Fibroblast of lung (primary cell): ENCODE measurements around the gene OTOP2. TPM values are rescaled to one million over a fixed set of nuclear protein-coding genes. Genes with fewer than 3 reads are reported as not detected.

Experiments used
- DNase-seq, 2 donors: peaks; one replicate each; pipeline versions ENCODE4 v3.0.0 to v3.0.0-alpha.2; 2010; ENCODE audit warnings: low read depth in 2 of 2
- H2AFZ ChIP-seq: 2 replicates; pipeline ENCODE4 v1.5.1; 2012; ENCODE audit warnings: low read length, control low read depth, inconsistent platforms
- H3K27ac ChIP-seq: 2 replicates; pipeline ENCODE4 v1.5.1; 2011; ENCODE audit warnings: low read length, control low read depth; ENCODE audit not compliant: insufficient read depth
- H3K27me3 ChIP-seq: 2 replicates; pipeline ENCODE4 v1.5.1; 2011; ENCODE audit warnings: mild to moderate bottlenecking, low read length; ENCODE audit not compliant: control insufficient read depth, insufficient read depth
- H3K36me3 ChIP-seq: 2 replicates; pipeline ENCODE4 v1.5.1; 2011; ENCODE audit warnings: low read length; ENCODE audit not compliant: control insufficient read depth, insufficient read depth
- H3K4me1 ChIP-seq: 2 replicates; pipeline ENCODE4 v1.5.1; 2011; ENCODE audit warnings: low read length; ENCODE audit not compliant: control insufficient read depth, insufficient read depth; ENCODE audit errors: extremely low read depth
- H3K4me2 ChIP-seq: 2 replicates; pipeline ENCODE4 v1.5.1; 2011; ENCODE audit warnings: low read length, control low read depth; ENCODE audit not compliant: insufficient read depth; ENCODE audit errors: extremely low read depth
- H3K4me3 ChIP-seq, 4 experiments: fragments of 200-600 bp in 1 of 4; sonication (generic) in 1 of 4; replicated peaks in 1 of 4; 2 replicates each; pipeline ENCODE4 v1.5.1; 2011 to 2016; ENCODE audit warnings: low read length in 4 of 4, low read depth in 3 of 4, mild to moderate bottlenecking in 3 of 4, control low read depth in 2 of 4, inconsistent platforms in 1 of 4, mixed read lengths in 1 of 4; ENCODE audit not compliant: insufficient read depth in 1 of 4; ENCODE audit errors: control extremely low read depth in 1 of 4
- H3K79me2 ChIP-seq: 2 replicates; pipeline ENCODE4 v1.5.1; 2012; ENCODE audit warnings: mild to moderate bottlenecking, low read length, inconsistent platforms; ENCODE audit not compliant: control insufficient read depth, insufficient read depth
- H3K9ac ChIP-seq: 2 replicates; pipeline ENCODE4 v1.5.1; 2011; ENCODE audit warnings: mild to moderate bottlenecking, low read length, control low read depth; ENCODE audit not compliant: insufficient read depth
- H3K9me3 ChIP-seq: 2 replicates; pipeline ENCODE4 v1.5.1; 2012; ENCODE audit warnings: low read depth, low read length; ENCODE audit not compliant: control insufficient read depth, insufficient read depth
- H4K20me1 ChIP-seq: 2 replicates; pipeline ENCODE4 v1.5.1; 2011; ENCODE audit warnings: low read length; ENCODE audit not compliant: control insufficient read depth, insufficient read depth; ENCODE audit errors: extremely low read depth
- EZH2 ChIP-seq: IDR thresholded peaks from 2 replicates; pipeline ENCODE4 v1.5.1; 2012; ENCODE audit warnings: low read length, control low read depth, mild to moderate bottlenecking; ENCODE audit errors: missing control alignments
- polyA plus RNA-seq, 2 donors: library from polyadenylated mRNA; depleted of rRNA in 1 of 2; stranded (reverse) in 1 of 2; unstranded in 1 of 2; fragments of >200 nt; gene quantifications; 2 replicates each; pipeline ENCODE4 v1.2.1, GENCODE V29; 2011 to 2012; ENCODE audit warnings: missing spikeins in 1 of 2
- total RNA-seq: library from RNA; depleted of rRNA; stranded (reverse); fragments of >200 nt; gene quantifications from 2 replicates; pipeline ENCODE4 v1.2.1, GENCODE V29; 2014
- TF ChIP-seq, protein P1 (sequence below), 2 donors: IDR thresholded peaks in 1 of 2; conservative IDR thresholded peaks in 1 of 2; 1 replicate in 1 of 2; 2 replicates in 1 of 2; pipeline ENCODE4 v1.5.1; 2011 to 2012; ENCODE audit warnings: low read length in 2 of 2, control low read depth in 1 of 2, inconsistent platforms in 1 of 2, low read depth in 1 of 2, mild to moderate bottlenecking in 1 of 2

The OTOP2 gene
- total and polyA plus RNA-seq, 2 donors (not counting 1 experiment from before 2014, with no cell fraction given), result not detected

DNA sequence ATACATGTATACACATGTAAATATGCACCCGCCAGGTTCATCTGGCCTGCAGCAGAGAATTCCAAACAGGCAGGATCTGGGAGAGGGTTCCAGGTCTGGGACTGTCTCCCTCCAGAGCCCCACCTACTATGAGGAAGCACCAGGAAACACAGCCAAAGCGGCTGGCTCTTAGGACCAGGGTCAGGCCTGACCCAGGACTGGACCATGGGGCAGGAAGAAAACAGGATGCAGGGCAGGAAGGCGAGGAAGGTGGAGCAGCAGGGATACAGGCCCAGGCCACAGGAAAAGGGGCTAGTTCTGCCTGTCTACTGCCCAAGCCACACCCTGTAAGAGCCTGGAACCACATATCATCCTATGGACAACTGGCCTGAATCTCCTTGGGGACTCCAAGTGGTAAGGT, 46.3 kb downstream of the OTOP2 start:
- DNase-seq, result no peak
- Histone ChIP-seq H4K20me1 (no peaks in the 10 kb centered on the region), H3K4me2 (no peak overlapping the region), H3K9me3 (no peaks in the 10 kb centered on the region), H3K36me3 (no peaks in the 10 kb centered on the region), H2AFZ (no peak overlapping the region), H3K4me3 (no peak overlapping the region), H3K4me1 (no peaks in the 10 kb centered on the region), H3K27me3 (peaks cover 27% of the 10 kb centered on the region), H3K79me2 (no peaks in the 10 kb centered on the region), H3K27ac (no peak overlapping the region), H3K9ac (no peak overlapping the region)
- TF ChIP-seq, protein P1, sequence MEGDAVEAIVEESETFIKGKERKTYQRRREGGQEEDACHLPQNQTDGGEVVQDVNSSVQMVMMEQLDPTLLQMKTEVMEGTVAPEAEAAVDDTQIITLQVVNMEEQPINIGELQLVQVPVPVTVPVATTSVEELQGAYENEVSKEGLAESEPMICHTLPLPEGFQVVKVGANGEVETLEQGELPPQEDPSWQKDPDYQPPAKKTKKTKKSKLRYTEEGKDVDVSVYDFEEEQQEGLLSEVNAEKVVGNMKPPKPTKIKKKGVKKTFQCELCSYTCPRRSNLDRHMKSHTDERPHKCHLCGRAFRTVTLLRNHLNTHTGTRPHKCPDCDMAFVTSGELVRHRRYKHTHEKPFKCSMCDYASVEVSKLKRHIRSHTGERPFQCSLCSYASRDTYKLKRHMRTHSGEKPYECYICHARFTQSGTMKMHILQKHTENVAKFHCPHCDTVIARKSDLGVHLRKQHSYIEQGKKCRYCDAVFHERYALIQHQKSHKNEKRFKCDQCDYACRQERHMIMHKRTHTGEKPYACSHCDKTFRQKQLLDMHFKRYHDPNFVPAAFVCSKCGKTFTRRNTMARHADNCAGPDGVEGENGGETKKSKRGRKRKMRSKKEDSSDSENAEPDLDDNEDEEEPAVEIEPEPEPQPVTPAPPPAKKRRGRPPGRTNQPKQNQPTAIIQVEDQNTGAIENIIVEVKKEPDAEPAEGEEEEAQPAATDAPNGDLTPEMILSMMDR (conservative IDR thresholded peaks at IDR 0.05 in 1 of 2, IDR thresholded peaks at IDR 0.05 in 1 of 2; ENCODE audit: low read depth in 1 of 2, low read length in 2 of 2), result no peak
- TF ChIP-seq EZH2, result no peak

- H4K20me1 ChIP-seq, result no peaks in the 10 kb centered on the region
- H3K79me2 ChIP-seq, result no peaks in the 10 kb centered on the region
- peaks cover 27% of the 10 kb centered on the region for H3K27me3 ChIP-seq
- H2AFZ ChIP-seq, result no peak overlapping the region
- H3K9ac ChIP-seq, result no peak overlapping the region
- TF ChIP-seq, protein P1 (conservative IDR thresholded peaks at IDR 0.05 in 1 of 2, IDR thresholded peaks at IDR 0.05 in 1 of 2; ENCODE audit: low read depth in 1 of 2, low read length in 2 of 2), result no peak
- no peak for TF ChIP-seq EZH2
- H3K4me1 ChIP-seq, result no peaks in the 10 kb centered on the region
- H3K27ac ChIP-seq, result no peak overlapping the region
- DNase-seq, result no peak
- no peak overlapping the region for H3K4me3 ChIP-seq
- H3K4me2 ChIP-seq, result no peak overlapping the region
- no peaks in the 10 kb centered on the region for H3K36me3 ChIP-seq
- no peaks in the 10 kb centered on the region for H3K9me3 ChIP-seq
Observed at GRCh38 chr17:74971069-74971841, 47.2 kb downstream of the OTOP2 start.

DNA sequence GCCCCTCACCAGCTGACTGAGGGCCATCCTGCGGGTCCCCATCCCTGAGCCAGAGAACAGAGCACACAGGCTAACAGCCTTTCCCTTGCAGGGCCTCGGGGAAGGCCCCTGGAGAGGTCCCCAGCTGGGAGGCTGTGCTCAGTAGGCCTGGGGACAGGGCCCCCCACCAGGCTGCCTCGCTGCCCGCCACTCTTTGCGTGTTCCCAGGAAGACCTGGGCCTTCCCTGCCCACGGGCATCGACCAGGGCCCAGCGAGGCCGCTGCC, 47.7 kb downstream of the OTOP2 start:
- DNase-seq, result no peak
- Histone ChIP-seq H3K9ac (no peak overlapping the region), H3K36me3 (no peaks in the 10 kb centered on the region), H3K27me3 (peaks cover 27% of the 10 kb centered on the region), H3K4me1 (no peaks in the 10 kb centered on the region), H3K4me2 (no peak overlapping the region), H3K4me3 (no peak overlapping the region), H3K79me2 (no peaks in the 10 kb centered on the region), H3K27ac (no peak overlapping the region), H3K9me3 (no peaks in the 10 kb centered on the region), H4K20me1 (no peaks in the 10 kb centered on the region), H2AFZ (no peak overlapping the region)
- TF ChIP-seq EZH2, result peak; percentile 70
- TF ChIP-seq, protein P1 (conservative IDR thresholded peaks at IDR 0.05 in 1 of 2, IDR thresholded peaks at IDR 0.05 in 1 of 2; ENCODE audit: low read depth in 1 of 2, low read length in 2 of 2), result no peak
